Measurements from ENCODE around the gene RRAD.
"Not testable (repeated sequence)": the region's sequence is repeated elsewhere in the genome, so short reads cannot be mapped to it uniquely, and the experiment has no call there.

The RRAD gene

GRCh38 chr16:66899310-66899944, 25.9 kb downstream of the RRAD start:
- DNase-seq, result no peak

- no peak for DNase-seq
Measured at GRCh38 chr16:66898933-66899309, 26.4 kb downstream of the RRAD start.

GRCh38 chr16:66898207-66898606, 27.1 kb downstream of the RRAD start:
- no peak for DNase-seq

- DNase-seq, result not testable (repeated sequence)
Measured at GRCh38 chr16:66896682-66897081, 28.7 kb downstream of the RRAD start.

- no peak for DNase-seq
Measured at GRCh38 chr16:66895999-66896398, 29.3 kb downstream of the RRAD start.

- no peak for DNase-seq
Measured at GRCh38 chr16:66895689-66895979, 29.7 kb downstream of the RRAD start.

GRCh38 chr16:66894948-66895688, 30.2 kb downstream of the RRAD start:
- peak; percentile 24 to 73 (median 43) for DNase-seq

- no peak for DNase-seq
Measured at GRCh38 chr16:66894055-66894454, 31.3 kb downstream of the RRAD start.

GRCh38 chr16:66891797-66892196, 33.5 kb downstream of the RRAD start:
- no peak for DNase-seq

- DNase-seq, result no peak
Measured at GRCh38 chr16:66891360-66891759, 34.0 kb downstream of the RRAD start.

- no peak for DNase-seq
Measured at GRCh38 chr16:66890799-66891198, 34.5 kb downstream of the RRAD start.

- no peak for DNase-seq
Measured at GRCh38 chr16:66889622-66890021, 35.7 kb downstream of the RRAD start.

GRCh38 chr16:66888647-66889615, 36.4 kb downstream of the RRAD start:
- no peak for DNase-seq

GRCh38 chr16:66886914-66887313, 38.4 kb downstream of the RRAD start:
- DNase-seq, result no peak

- no peak for DNase-seq
Measured at GRCh38 chr16:66886321-66886720, 39.0 kb downstream of the RRAD start.

GRCh38 chr16:66885491-66885890, 39.8 kb downstream of the RRAD start:
- no peak for DNase-seq

GRCh38 chr16:66882702-66883101, 42.6 kb downstream of the RRAD start:
- DNase-seq, result no peak

GRCh38 chr16:66881964-66882508, 43.3 kb downstream of the RRAD start:
- no peak for DNase-seq

GRCh38 chr16:66881560-66881959, 43.8 kb downstream of the RRAD start:
- no peak for DNase-seq

- DNase-seq, result no peak
Measured at GRCh38 chr16:66881014-66881417, 44.3 kb downstream of the RRAD start.

- peak; percentile 85 to 98 (median 95) for DNase-seq
Measured at GRCh38 chr16:66880288-66881013, 44.9 kb downstream of the RRAD start, which contains the start of gene PDP2. PDP2 (plus strand) TSS chr16:66880515; CDS start chr16:66884285, 3,770 bp downstream.

- no peak for DNase-seq
Measured at GRCh38 chr16:66878067-66878466, 47.3 kb downstream of the RRAD start.

Measured in NCI-H1417 (cell line).